DOHH2 (cell line): ENCODE results near the gene TIAL1.

Experiments used
- H3F3A ChIP-seq: fragments of 200-600 bp; sonication (generic), shearing (Covaris generic); 2 replicates; pipeline ENCODE4 v1.6.0; 2016; ENCODE audit warnings: antibody characterized with exemption, mild to moderate bottlenecking; ENCODE audit not compliant: control insufficient read depth, insufficient read depth
- H3K27ac ChIP-seq: fragments of 200-600 bp; sonication (generic); 2 replicates; pipeline ENCODE4 v1.5.1; 2014; ENCODE audit warnings: low read depth, mild to moderate bottlenecking, low read length, moderate library complexity
- H3K27me3 ChIP-seq: fragments of 200-600 bp; sonication (generic); 2 replicates; pipeline ENCODE4 v1.6.1; 2014; ENCODE audit warnings: mild to moderate bottlenecking, low read length, mixed read lengths; ENCODE audit not compliant: control insufficient read depth
- H3K36me3 ChIP-seq: fragments of 200-600 bp; sonication (generic); 2 replicates; pipeline ENCODE4 v1.6.1; 2014; ENCODE audit warnings: mild to moderate bottlenecking, low read length, moderate library complexity, mixed read lengths; ENCODE audit not compliant: control insufficient read depth
- H3K4me1 ChIP-seq: fragments of 200-600 bp; sonication (generic); 2 replicates; pipeline ENCODE4 v1.6.1; 2014; ENCODE audit warnings: mild to moderate bottlenecking, low read length, mixed read lengths; ENCODE audit not compliant: control insufficient read depth
- H3K4me2 ChIP-seq: fragments of 200-600 bp; sonication (generic); 2 replicates; pipeline ENCODE4 v1.6.0; 2014; ENCODE audit warnings: mild to moderate bottlenecking, low read length, moderate library complexity
- H3K4me3 ChIP-seq: fragments of 200-600 bp; sonication (generic); 2 replicates; pipeline ENCODE4 v1.5.1; 2014; ENCODE audit warnings: mild to moderate bottlenecking, low read length, mixed read lengths
- H3K79me2 ChIP-seq: fragments of 200-600 bp; sonication (generic); 2 replicates; pipeline ENCODE4 v1.6.1; 2014; ENCODE audit warnings: mild to moderate bottlenecking, low read length, mixed read lengths; ENCODE audit not compliant: control insufficient read depth
- H3K9me2 ChIP-seq: fragments of 200-600 bp; sonication (generic); replicated peaks from 2 replicates; pipeline ENCODE4 v1.6.1; 2014; ENCODE audit warnings: mild to moderate bottlenecking, low read length, mixed read lengths; ENCODE audit not compliant: control insufficient read depth
- H3K9me3 ChIP-seq: fragments of 200-600 bp; sonication (generic); 2 replicates; pipeline ENCODE4 v1.6.1; 2014; ENCODE audit warnings: antibody characterized with exemption, low read length, mixed read lengths; ENCODE audit not compliant: control insufficient read depth, insufficient read depth
- H4K20me1 ChIP-seq: fragments of 200-600 bp; sonication (generic); 2 replicates; pipeline ENCODE4 v1.6.0; 2014; ENCODE audit warnings: low read depth, mild to moderate bottlenecking, antibody characterized with exemption, low read length, moderate library complexity; ENCODE audit not compliant: control insufficient read depth, insufficient read depth
- EZH2phosphoT487 ChIP-seq: fragments of 200-600 bp; sonication (generic); IDR thresholded peaks from 2 replicates; pipeline ENCODE4 v1.6.1; 2017; ENCODE audit warnings: borderline replicate concordance, mild to moderate bottlenecking, antibody characterized with exemption, low read length, moderate library complexity, mixed read lengths
- TF ChIP-seq, protein P1 (sequence below): fragments of 200-600 bp; sonication (generic); IDR thresholded peaks from one replicate; pipeline ENCODE4 v1.5.1; 2014; ENCODE audit warnings: antibody characterized with exemption, mild to moderate bottlenecking, low read depth, low read length; ENCODE audit not compliant: poor library complexity, severe bottlenecking

Gene TIAL1

DNA sequence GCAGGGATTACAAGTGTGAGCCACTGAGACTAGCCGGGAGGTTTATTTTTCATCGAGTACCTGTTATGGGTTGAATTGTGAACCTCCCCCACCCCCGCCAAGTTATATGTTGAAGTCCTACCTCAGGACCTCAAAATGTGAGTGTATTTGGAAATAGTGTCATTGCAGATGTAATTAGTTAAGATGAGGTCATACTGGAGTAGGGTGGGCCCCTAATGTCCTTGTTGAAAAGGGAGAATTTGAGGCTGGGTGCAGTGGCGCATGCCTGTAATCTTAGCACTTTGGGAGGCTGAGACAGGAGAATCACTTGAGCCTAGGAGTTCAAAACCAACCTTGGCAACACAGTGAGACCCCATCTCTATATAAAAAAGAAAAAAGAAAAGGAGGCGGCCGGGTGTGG lies 43.6 kb upstream of the TIAL1 start:
- Histone ChIP-seq H3K9me3 (peaks cover 4% of the 10 kb centered on the region; the same call in 1 of the 2 replicates), H3K4me1 (no peaks in the 10 kb centered on the region), H4K20me1 (no peaks in the 10 kb centered on the region), H3K4me2 (no peak overlapping the region), H3K4me3 (no peak overlapping the region), H3K79me2 (no peaks in the 10 kb centered on the region), H3K9me2 (no peaks in the 10 kb centered on the region), H3F3A (no peaks in the 10 kb centered on the region), H3K27me3 (peaks cover 3% of the 10 kb centered on the region; the same call in 1 of the 2 replicates), H3K36me3 (no peaks in the 10 kb centered on the region), H3K27ac (no peak overlapping the region)
- TF ChIP-seq, protein P1, sequence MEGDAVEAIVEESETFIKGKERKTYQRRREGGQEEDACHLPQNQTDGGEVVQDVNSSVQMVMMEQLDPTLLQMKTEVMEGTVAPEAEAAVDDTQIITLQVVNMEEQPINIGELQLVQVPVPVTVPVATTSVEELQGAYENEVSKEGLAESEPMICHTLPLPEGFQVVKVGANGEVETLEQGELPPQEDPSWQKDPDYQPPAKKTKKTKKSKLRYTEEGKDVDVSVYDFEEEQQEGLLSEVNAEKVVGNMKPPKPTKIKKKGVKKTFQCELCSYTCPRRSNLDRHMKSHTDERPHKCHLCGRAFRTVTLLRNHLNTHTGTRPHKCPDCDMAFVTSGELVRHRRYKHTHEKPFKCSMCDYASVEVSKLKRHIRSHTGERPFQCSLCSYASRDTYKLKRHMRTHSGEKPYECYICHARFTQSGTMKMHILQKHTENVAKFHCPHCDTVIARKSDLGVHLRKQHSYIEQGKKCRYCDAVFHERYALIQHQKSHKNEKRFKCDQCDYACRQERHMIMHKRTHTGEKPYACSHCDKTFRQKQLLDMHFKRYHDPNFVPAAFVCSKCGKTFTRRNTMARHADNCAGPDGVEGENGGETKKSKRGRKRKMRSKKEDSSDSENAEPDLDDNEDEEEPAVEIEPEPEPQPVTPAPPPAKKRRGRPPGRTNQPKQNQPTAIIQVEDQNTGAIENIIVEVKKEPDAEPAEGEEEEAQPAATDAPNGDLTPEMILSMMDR, result no peak
- TF ChIP-seq EZH2phosphoT487, result no peak

DNA sequence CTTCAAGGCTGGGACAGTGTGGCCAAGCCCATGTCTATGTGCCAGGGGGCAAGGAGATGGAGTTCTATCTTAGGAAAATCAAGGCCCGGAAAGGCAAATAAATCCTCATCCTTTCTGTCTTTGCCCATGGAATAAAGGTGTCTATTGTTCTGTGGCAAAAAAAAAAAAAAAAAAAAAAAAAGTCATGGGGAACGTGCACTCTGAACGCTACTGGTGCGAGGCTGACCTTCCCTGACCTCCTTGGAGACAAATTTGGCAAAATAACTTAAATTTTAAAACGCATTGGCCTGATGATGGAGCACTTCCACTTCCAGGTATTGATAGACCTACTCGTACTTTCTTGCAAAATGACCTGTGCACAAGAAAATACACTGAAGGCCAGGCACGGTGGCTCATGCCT lies 42.2 kb upstream of the TIAL1 start:
- Histone ChIP-seq H3K9me3 (no peaks in the 10 kb centered on the region), H3K36me3 (no peaks in the 10 kb centered on the region), H4K20me1 (no peaks in the 10 kb centered on the region), H3K9me2 (no peaks in the 10 kb centered on the region), H3K79me2 (no peaks in the 10 kb centered on the region), H3K4me2 (no peak overlapping the region), H3K27ac (no peak overlapping the region), H3K4me3 (no peak overlapping the region), H3F3A (no peaks in the 10 kb centered on the region), H3K4me1 (no peaks in the 10 kb centered on the region), H3K27me3 (peaks cover 3% of the 10 kb centered on the region; the same call in 1 of the 2 replicates)
- TF ChIP-seq, protein P1, result no peak
- no peak for TF ChIP-seq EZH2phosphoT487

DNA sequence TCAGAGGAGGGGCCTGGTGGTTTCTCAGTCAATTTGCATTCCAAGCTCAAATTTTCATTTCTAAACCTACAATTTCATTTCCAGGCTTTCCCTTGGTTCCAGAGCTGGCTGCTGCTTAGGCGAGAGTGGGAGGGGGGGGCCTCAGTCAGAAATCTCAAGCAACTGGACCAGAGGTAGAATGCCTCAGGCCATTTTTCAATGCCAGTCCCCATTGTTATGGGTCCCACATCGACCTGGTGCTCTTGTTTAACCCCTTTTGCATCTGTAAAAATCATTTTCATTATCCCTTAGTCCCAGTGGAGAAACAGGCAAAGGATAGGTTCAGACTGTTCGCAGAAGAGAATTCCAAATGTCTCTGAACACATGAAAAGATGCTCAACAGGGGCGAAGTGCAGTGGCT lies 40.9 kb upstream of the TIAL1 start:
- Histone ChIP-seq H3K27ac (no peak overlapping the region), H3K36me3 (no peaks in the 10 kb centered on the region), H3K79me2 (no peaks in the 10 kb centered on the region), H3K4me2 (no peak overlapping the region), H3F3A (no peaks in the 10 kb centered on the region), H4K20me1 (no peaks in the 10 kb centered on the region), H3K4me3 (no peak overlapping the region), H3K9me3 (no peaks in the 10 kb centered on the region), H3K27me3 (peaks cover 3% of the 10 kb centered on the region; the same call in 1 of the 2 replicates), H3K9me2 (no peaks in the 10 kb centered on the region), H3K4me1 (no peaks in the 10 kb centered on the region)
- TF ChIP-seq, protein P1, result no peak
- no peak for TF ChIP-seq EZH2phosphoT487

DNA sequence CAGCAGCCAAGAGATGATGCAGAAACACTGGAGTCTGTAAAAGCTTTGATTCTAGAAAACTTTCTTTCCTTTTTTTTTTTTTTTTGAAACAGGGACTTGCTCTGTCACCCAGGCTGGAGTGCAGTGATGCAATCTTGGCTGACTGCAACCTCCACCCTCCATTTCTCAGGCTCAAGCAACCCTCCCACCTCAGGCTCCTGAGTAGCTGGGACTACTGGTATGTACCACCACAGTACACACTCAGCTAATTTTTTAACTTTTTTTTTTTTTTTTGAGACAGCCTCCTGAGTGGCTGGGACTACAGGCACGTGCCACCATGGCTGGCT lies 37.4 kb upstream of the TIAL1 start:
- Histone ChIP-seq H3K4me1 (no peaks in the 10 kb centered on the region), H4K20me1 (no peaks in the 10 kb centered on the region), H3K79me2 (no peaks in the 10 kb centered on the region), H3K27me3 (no peaks in the 10 kb centered on the region), H3K9me3 (no peaks in the 10 kb centered on the region), H3K4me3 (no peak overlapping the region), H3K36me3 (no peaks in the 10 kb centered on the region), H3K4me2 (no peak overlapping the region), H3K9me2 (no peaks in the 10 kb centered on the region), H3K27ac (no peak overlapping the region), H3F3A (no peaks in the 10 kb centered on the region)
- no peak for TF ChIP-seq EZH2phosphoT487
